ENCODE measurements around the gene IGF2R. TPM values are rescaled to one million over a fixed set of nuclear protein-coding genes. Genes with fewer than 3 reads are reported as not detected.

Gene IGF2R
- total RNA-seq, 1 donor from 2014 or later = 35.1 TPM

- Histone ChIP-seq H3K4me1 (no peaks in the 10 kb centered on the region), H3K9me3 (ENCODE audit: low read depth) (no peaks in the 10 kb centered on the region), H3K9ac (no peak overlapping the region), H4K20me1 (ENCODE audit: low read depth) (peaks cover 43% of the 10 kb centered on the region), H3K27me3 (no peaks in the 10 kb centered on the region), H3K36me3 (no peaks in the 10 kb centered on the region), H2AFZ (replicated peaks) (no peak overlapping the region), H3K4me2 (no peak overlapping the region), H3K27ac (no peak overlapping the region), H3F3A (ENCODE audit: low read depth) (no peaks in the 10 kb centered on the region), H3K4me3 (no peak overlapping the region), H3K79me2 (ENCODE audit: low read depth) (peaks cover 94% of the 10 kb centered on the region)
- Mint-ChIP-seq H3K9me3 (peaks cover 33% of the 10 kb centered on the region), H3K4me3 (no peak overlapping the region), H3K27me3 (ENCODE audit: insufficient read depth, low read depth) (no peaks in the 10 kb centered on the region), H3K36me3 (peaks cover 74% of the 10 kb centered on the region), H3K4me1 (no peaks in the 10 kb centered on the region), H3K27ac (no peak overlapping the region)
- TF ChIP-seq EZH2phosphoT487 (IDR thresholded peaks at IDR 0.05) (no peak), CTCF (IDR thresholded peaks at IDR 0.05) (no peak), EZH2 (IDR thresholded peaks at IDR 0.05) (no peak)
- no peak for DNase-seq (ENCODE audit: low spot score)
These were observed 26.5 kb downstream of the IGF2R start for GRCh38 chr6:159995405-159995804.

DNA sequence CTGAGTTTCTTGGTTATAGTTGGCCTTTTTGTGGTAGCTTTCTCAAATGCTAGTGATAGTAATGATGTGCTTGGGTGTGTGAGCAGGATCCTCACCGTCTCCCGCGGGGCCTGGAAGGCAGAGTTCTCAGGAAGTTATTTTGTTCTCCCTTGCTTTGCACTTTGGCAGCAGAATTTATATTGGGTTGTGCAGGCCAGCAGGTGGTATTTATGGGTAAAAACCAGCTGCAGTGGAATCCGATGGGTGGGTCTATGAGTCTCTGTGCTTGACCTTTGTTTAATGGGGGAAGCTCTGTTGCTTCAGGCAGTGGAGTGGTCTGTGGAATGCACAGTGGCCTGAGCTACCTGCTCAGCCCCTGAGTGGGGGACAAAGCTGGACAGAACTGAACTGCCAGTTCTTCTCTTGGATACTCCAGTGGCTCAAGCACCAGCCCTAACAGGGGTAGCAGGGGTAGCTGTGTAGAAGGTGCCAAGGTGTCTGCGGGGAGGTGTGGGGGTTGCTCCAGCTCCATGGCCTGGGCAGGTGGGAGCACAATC lies 27.3 kb downstream of the IGF2R start:
- no peaks in the 10 kb centered on the region for H3K4me1 Mint-ChIP-seq
- Histone ChIP-seq H3K4me2 (no peak overlapping the region), H3K9ac (no peak overlapping the region), H3K79me2 (ENCODE audit: low read depth) (peaks cover 95% of the 10 kb centered on the region), H4K20me1 (ENCODE audit: low read depth) (peaks cover 43% of the 10 kb centered on the region), H3K4me3 (no peak overlapping the region), H3F3A (ENCODE audit: low read depth) (no peaks in the 10 kb centered on the region), H3K36me3 (no peaks in the 10 kb centered on the region), H3K4me1 (no peaks in the 10 kb centered on the region), H2AFZ (replicated peaks) (no peak overlapping the region), H3K9me3 (ENCODE audit: low read depth) (no peaks in the 10 kb centered on the region), H3K27me3 (no peaks in the 10 kb centered on the region), H3K27ac (no peak overlapping the region)
- H3K27ac Mint-ChIP-seq = no peak overlapping the region
- no peaks in the 10 kb centered on the region for H3K27me3 Mint-ChIP-seq (ENCODE audit: insufficient read depth, low read depth)
- H3K9me3 Mint-ChIP-seq = peaks cover 34% of the 10 kb centered on the region
- TF ChIP-seq CTCF (IDR thresholded peaks at IDR 0.05) (no peak), EZH2phosphoT487 (IDR thresholded peaks at IDR 0.05) (no peak), EZH2 (IDR thresholded peaks at IDR 0.05) (no peak)
- DNase-seq (ENCODE audit: low spot score) = no peak
- H3K4me3 Mint-ChIP-seq = no peak overlapping the region
- H3K36me3 Mint-ChIP-seq = peaks cover 75% of the 10 kb centered on the region

DNA sequence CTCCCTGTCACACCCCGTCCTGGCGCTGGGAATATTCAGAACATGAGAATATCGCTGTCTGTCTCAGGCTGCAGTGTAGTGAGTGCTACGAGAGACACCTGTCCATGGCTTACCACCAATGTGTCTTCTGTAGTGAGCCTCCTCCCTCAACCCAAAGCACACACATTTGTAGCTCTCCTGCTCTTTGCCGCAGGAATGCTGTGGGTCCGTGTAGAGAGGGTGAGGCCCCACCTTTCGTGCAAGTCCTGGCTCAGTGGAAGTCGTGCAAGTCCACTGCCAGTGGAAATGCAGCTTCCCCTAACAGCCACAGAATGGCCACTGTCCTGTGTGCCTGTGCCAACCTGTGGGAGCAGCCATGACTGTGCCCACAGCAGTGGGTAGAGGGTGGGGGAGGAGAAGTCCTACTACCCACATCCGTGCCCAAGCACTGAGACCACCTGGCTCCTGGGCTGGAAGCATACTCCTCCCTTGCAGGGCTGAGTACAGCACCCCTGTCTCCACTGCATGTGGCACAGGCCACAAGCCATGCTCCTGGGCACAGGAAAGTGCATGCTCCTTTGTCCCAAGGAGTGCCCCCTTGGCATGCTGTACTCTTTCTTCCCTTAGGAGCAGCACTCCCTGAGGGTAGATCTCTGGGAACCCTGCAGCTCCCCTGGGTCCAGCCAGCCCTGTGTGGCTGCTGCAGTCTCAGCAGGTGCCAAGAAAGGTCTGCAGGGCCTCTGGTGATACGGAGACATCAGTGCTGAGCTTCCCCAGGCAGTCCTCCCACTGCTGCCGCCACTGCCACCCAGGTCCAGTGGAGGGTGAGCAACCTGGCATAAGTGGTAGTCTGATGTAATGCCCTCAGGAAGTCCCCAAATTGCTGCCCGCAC lies 28.0 kb downstream of the IGF2R start:
- H4K20me1 ChIP-seq (ENCODE audit: low read depth) = peaks cover 37% of the 10 kb centered on the region
- no peak for TF ChIP-seq EZH2 (IDR thresholded peaks at IDR 0.05)
- TF ChIP-seq CTCF (IDR thresholded peaks at IDR 0.05) = no peak
- Mint-ChIP-seq H3K27me3 (ENCODE audit: insufficient read depth, low read depth) (no peaks in the 10 kb centered on the region), H3K4me3 (no peak overlapping the region), H3K9me3 (peaks cover 34% of the 10 kb centered on the region), H3K4me1 (no peaks in the 10 kb centered on the region), H3K27ac (no peak overlapping the region), H3K36me3 (peaks cover 69% of the 10 kb centered on the region)
- no peaks in the 10 kb centered on the region for H3K27me3 ChIP-seq
- no peak for DNase-seq (ENCODE audit: low spot score)
- H3K9ac ChIP-seq = no peak overlapping the region
- no peaks in the 10 kb centered on the region for H3K9me3 ChIP-seq (ENCODE audit: low read depth)
- H3K27ac ChIP-seq = no peak overlapping the region
- no peak overlapping the region for H3K4me2 ChIP-seq
- no peaks in the 10 kb centered on the region for H3K4me1 ChIP-seq
- no peak overlapping the region for H3K4me3 ChIP-seq
- no peak overlapping the region for H2AFZ ChIP-seq (replicated peaks)
- H3K79me2 ChIP-seq (ENCODE audit: low read depth) = peaks cover 95% of the 10 kb centered on the region
- H3K36me3 ChIP-seq = no peaks in the 10 kb centered on the region
- H3F3A ChIP-seq (ENCODE audit: low read depth) = no peaks in the 10 kb centered on the region

All from neural progenitor cell (in vitro differentiated cells).